ENCODE measurements around the gene CENPH. TPM values are rescaled to one million over a fixed set of nuclear protein-coding genes. Genes with fewer than 3 reads are reported as not detected.

CENPH gene
- total and polyA plus RNA-seq, 2 of the 13 experiments (the other 11 are each of a cell fraction or from before 2014, with no cell fraction given) = 11.2 to 28.8 TPM

DNA sequence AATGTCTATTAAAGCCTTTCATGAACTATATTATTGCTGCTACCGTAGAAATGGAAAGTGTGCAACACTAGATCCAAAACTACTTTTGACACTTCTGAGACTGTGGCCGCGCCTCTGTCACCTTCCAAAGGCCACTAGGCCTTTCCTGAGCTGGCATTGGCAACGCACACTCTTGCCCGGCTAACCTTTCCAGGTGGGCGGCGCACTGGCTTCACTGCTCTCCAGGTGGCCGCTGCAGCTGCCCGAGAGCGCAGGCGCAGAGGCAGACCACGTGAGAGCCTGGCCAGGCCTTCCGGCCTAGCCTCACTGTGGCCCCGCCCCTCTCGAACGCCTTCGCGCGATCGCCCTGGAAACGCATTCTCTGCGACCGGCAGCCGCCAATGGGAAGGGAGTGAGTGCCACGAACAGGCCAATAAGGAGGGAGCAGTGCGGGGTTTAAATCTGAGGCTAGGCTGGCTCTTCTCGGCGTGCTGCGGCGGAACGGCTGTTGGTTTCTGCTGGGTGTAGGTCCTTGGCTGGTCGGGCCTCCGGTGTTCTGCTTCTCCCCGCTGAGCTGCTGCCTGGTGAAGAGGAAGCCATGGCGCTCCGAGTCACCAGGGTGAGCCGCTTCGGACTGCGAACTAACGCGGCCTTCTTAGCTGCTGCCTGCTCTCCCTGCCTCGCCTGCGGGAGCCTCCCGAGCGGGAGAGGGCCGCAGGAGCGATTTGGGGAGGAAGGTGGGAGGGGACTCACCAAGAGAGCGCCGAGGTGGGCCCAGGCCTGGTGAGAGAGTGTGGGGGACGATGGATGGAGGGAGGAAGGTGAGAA, 22.5 kb upstream of the CENPH start, which contains the start of gene CCNB1 (continued):
- no peak for TF ChIP-seq ZNF276 (CRISPR knock-in tag; IDR thresholded peaks at IDR 0.05; ENCODE audit: low read depth)
- TF ChIP-seq ZNF510 (CRISPR knock-in tag; IDR thresholded peaks at IDR 0.05; ENCODE audit: low read depth) = no peak
- TF ChIP-seq BHLHE40 (IDR thresholded peaks at IDR 0.05; ENCODE audit: low read length) = no peak
- TF ChIP-seq AHDC1 (CRISPR knock-in tag; IDR thresholded peaks at IDR 0.05; ENCODE audit: borderline replicate concordance) = no peak
- peak; percentile 12; the same call in 1 of the 2 replicates for TF ChIP-seq ZSCAN5A (CRISPR knock-in tag; IDR thresholded peaks at IDR 0.05; ENCODE audit: borderline replicate concordance)
- TF ChIP-seq SIX4 (CRISPR knock-in tag; IDR thresholded peaks at IDR 0.05) = no peak
- TF ChIP-seq, protein P1, sequence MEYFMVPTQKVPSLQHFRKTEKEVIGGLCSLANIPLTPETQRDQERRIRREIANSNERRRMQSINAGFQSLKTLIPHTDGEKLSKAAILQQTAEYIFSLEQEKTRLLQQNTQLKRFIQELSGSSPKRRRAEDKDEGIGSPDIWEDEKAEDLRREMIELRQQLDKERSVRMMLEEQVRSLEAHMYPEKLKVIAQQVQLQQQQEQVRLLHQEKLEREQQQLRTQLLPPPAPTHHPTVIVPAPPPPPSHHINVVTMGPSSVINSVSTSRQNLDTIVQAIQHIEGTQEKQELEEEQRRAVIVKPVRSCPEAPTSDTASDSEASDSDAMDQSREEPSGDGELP (IDR thresholded peaks at IDR 0.05; ENCODE audit: borderline replicate concordance, low read depth) = peak; percentile 76; the same call in 1 of the 2 replicates
- peak; percentile 60; the same call in 1 of the 2 replicates for TF ChIP-seq ESRRA (CRISPR knock-in tag; IDR thresholded peaks at IDR 0.05; ENCODE audit: low read depth)
- no peak for TF ChIP-seq ONECUT2 (CRISPR knock-in tag; IDR thresholded peaks at IDR 0.05)
- no peak for TF ChIP-seq SKI (IDR thresholded peaks at IDR 0.05; ENCODE audit: partially characterized antibody)
- TF ChIP-seq, protein P2, sequence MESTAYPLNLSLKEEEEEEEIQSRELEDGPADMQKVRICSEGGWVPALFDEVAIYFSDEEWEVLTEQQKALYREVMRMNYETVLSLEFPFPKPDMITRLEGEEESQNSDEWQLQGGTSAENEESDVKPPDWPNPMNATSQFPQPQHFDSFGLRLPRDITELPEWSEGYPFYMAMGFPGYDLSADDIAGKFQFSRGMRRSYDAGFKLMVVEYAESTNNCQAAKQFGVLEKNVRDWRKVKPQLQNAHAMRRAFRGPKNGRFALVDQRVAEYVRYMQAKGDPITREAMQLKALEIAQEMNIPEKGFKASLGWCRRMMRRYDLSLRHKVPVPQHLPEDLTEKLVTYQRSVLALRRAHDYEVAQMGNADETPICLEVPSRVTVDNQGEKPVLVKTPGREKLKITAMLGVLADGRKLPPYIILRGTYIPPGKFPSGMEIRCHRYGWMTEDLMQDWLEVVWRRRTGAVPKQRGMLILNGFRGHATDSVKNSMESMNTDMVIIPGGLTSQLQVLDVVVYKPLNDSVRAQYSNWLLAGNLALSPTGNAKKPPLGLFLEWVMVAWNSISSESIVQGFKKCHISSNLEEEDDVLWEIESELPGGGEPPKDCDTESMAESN (CRISPR knock-in tag; conservative IDR thresholded peaks at IDR 0.05) = no peak; the same call in 1 of the 2 replicates
- no peak for TF ChIP-seq SSRP1 (CRISPR knock-in tag; IDR thresholded peaks at IDR 0.05)
- 0 out of 2 replicates have a peak, but pooled peaks have one; percentile 60 for TF ChIP-seq RFXANK (CRISPR knock-in tag; IDR thresholded peaks at IDR 0.05)
- TF ChIP-seq, protein P3, sequence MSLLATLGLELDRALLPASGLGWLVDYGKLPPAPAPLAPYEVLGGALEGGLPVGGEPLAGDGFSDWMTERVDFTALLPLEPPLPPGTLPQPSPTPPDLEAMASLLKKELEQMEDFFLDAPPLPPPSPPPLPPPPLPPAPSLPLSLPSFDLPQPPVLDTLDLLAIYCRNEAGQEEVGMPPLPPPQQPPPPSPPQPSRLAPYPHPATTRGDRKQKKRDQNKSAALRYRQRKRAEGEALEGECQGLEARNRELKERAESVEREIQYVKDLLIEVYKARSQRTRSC (CRISPR knock-in tag; IDR thresholded peaks at IDR 0.05; ENCODE audit: low read depth) = no peak
- no peak for TF ChIP-seq ZNF33B (CRISPR knock-in tag; IDR thresholded peaks at IDR 0.05)
- peak; percentile 30; the same call in 1 of the 2 replicates for TF ChIP-seq MIXL1 (CRISPR knock-in tag; IDR thresholded peaks at IDR 0.05)

Data from HepG2 (cell line).